Stimulated activated CD8-positive, alpha-beta memory T cell treated with anti-CD3 and anti-CD28 coated beads, Interleukin-7, amount 100 ng/mL, for 24 hours (primary cell): ENCODE data around the gene GATD1.

Experiments
- DNase-seq: peaks from one replicate; pipeline ENCODE4 v3.0.0-alpha.2; 2020; ENCODE audit warnings: low read depth

Gene GATD1, protein sequence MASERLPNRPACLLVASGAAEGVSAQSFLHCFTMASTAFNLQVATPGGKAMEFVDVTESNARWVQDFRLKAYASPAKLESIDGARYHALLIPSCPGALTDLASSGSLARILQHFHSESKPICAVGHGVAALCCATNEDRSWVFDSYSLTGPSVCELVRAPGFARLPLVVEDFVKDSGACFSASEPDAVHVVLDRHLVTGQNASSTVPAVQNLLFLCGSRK

DNA sequence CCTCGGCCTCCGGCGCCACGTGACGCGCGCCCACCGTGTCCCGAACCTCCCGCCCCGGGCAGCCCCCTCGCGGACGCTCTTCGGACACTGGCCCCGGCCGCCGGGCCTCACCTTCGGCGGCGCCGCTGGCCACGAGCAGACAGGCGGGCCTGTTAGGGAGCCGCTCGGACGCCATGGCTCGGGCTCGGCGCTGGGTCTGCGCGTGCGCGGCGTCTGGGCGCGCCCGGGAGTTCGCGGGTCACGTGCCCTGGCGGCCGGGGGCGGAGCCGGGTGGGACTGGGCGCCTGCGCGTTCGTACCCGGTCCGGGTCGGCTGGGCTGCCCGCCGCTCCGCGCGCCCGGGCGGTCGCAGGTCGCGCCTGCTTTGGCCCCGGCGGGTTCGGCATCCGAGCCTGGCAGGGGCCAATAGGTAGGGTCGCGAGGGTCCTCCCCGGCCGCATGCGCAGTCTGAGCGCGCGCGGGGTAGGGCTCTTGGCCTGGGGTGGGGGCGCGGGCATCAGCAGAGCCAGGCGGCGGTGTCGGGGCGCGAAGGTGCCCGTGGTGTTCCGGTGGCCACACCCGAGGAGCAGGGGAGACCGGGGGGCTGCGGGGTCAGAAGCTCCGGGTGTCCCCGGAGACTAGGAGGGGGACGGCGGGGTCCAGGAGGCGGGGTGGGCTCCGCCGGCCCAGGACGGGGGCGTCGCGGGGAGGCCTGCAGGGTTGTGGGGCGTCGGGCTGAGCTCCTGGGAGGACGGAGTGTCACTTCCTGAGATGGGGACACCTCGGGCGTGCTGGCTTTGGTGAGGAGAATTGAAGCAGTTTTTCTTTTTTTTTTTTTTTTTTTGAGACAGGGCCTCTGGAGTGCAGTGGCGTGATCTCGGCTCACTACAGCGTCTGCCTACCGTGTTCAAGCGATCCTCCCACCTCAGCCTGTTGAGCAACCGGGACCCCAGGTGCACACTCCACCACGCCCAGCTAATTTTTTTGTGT, at the start of gene GATD1:
GATD1 (minus strand) TSS at position 200 of the 968 bp plus-strand sequence; CDS start at position 175, 25 bp downstream.
- peak; percentile 90 for DNase-seq

DNA sequence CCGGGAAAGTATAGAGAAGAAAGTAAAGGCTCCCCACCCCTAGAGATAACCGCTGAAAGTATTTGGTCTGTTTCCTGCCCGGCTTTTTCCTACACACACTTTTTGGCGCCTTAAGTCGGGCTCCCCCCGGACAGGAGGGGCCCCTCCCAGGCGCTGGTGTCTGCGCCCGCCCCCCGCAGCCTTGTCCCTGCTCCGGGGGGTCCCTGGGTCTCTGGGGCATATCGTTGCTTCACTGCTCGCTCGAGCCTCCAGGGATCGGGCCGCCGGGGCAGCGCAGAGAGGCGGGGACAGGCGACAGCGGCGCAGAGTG, 49.5 kb upstream of the GATD1 start:
- no peak for DNase-seq

DNA sequence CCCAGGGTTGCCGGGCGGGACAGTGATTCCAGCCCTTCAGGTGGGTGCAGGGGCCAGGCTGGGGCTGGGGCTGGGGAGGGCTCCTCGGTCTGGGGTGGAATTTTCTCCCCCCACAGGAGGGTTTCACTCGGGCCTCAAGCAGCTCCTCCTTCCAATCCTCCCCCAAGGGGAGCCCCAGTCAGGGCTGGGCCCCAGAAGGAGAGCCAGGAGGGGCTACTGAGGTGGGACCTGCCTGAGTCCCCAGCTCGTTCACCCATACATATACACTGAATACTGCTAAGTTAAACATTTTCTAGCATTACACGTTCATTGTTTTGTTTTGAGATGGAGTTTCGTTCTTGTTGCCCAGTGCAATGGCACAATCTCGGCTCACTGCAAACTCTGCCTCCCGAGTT, 48.9 kb upstream of the GATD1 start:
- no peak for DNase-seq

DNA sequence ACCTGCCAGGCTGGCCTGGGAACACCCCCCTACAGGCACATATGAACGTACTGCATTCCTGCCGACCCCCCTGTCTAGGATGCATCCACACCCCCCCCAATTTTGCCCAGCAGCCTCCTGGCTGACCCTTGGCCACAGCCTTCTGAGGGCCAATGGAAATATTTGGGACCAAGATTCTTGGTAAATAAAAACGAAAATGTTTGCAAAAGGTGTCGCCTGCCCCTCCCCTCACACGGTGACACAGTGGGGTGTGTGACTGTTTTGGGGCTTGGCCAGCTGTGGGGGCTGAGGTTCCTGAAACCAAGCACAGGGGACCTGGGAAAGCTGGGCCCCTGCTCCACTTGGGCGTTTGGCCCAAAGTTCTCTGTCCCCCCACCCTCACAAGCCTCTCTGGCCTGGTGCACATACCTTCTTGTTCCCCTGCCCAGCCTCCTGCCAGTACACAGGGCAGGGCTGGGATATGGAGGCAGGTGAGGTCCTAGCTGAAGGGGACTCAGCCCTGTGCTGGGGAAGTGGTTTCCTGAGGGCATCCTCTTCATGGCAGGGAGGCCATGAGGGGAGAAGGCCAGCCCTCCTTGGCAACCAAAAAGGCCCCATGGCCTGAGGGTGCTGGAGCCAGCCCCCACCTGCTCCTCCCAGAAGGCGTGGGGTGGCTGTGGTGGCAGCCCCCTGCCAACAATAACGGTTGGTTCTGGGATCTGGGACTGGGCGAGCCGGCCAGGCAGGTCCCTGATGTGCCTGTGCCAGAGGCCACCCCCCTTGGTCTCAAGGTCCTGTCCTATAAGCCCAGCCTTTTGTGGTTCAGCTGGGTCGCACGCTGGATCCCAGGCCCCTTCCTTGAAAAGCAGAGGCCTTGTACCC, 48.3 kb upstream of the GATD1 start:
- DNase-seq = no peak

DNA sequence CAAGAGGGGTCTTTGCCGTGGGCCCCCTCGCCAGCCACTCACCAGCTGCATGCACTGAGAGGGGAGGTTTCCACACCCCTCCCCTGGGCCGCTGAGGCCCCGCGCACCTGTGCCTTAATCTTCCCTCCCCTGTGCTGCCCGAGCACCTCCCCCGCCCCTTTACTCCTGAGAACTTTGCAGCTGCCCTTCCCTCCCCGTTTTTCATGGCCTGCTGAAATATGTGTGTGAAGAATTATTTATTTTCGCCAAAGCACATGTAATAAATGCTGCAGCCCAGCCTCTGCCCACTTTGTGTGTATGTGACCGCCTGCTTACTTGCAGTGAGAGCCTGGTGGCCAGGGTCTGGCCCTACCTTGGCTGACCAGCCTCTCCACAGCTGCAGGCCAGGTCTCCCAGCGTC, 47.7 kb upstream of the GATD1 start:
- DNase-seq = no peak

DNA sequence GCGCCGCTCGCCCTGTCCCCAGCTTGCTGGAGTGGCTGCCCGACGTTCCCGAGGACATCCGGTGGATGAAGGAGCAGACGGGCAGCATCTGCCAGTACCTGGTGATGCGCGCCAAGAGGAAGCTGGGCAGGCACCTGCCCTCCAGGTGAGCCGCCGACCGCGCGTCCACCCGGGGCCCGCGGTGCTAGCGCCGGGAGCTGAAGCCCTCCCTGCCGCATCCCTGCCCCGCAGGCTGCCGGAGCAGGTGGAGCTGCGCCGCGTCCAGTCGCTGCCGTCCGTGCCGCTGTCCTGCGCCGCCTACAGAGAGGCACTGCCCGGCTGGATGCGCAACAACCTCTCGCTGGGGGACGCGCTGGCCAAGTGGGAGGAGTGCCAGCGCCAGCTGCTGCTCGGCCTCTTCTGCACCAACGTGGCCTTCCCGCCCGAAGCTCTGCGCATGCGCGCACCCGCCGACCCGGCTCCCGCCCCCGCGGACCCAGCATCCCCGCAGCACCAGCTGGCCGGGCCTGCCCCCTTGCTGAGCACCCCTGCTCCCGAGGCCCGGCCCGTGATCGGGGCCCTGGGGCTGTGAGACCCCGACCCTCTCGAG, 47.1 kb upstream of the GATD1 start:
- DNase-seq = no peak

DNA sequence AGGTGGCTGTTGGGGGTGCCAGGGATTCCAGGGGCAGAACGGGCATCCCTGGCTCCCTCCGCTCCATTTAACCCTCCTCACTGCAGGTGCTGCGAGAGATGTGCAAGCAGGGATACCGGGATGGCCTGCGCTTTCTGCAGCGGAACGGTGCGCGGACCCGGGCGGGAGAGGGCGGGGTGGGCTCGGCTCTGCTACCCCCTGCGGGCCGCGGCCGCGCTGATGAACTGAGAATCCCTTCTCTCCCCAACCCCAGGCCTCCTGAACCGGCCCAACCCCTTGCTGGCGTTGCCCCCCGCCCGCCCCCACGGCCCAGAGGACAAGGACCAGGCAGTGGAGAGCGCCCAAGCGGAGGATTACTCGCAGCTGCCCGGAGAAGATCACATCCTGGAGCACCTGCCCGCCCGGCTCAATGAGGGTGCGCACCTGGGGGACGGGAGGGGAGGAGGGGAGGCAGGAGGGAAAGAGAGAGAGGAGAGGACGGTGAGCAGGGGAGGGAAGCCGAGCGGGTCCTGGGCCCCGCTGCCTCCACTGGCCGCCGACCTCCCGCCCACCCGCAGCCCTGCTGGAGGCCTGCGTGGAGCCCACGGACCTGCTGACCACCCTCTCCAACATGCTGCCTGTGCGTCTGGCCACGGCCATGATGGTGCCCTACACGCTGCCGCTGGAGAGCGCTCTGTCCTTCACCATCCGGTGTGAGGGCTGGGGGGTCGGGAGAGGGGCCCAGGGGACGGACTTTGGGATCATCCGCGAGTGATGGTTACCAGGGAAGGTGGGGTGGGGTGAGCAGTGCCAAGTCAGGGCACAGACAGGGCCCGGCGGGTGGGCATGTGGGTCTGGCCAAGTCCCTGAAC, 46.4 kb upstream of the GATD1 start:
- no peak for DNase-seq

DNA sequence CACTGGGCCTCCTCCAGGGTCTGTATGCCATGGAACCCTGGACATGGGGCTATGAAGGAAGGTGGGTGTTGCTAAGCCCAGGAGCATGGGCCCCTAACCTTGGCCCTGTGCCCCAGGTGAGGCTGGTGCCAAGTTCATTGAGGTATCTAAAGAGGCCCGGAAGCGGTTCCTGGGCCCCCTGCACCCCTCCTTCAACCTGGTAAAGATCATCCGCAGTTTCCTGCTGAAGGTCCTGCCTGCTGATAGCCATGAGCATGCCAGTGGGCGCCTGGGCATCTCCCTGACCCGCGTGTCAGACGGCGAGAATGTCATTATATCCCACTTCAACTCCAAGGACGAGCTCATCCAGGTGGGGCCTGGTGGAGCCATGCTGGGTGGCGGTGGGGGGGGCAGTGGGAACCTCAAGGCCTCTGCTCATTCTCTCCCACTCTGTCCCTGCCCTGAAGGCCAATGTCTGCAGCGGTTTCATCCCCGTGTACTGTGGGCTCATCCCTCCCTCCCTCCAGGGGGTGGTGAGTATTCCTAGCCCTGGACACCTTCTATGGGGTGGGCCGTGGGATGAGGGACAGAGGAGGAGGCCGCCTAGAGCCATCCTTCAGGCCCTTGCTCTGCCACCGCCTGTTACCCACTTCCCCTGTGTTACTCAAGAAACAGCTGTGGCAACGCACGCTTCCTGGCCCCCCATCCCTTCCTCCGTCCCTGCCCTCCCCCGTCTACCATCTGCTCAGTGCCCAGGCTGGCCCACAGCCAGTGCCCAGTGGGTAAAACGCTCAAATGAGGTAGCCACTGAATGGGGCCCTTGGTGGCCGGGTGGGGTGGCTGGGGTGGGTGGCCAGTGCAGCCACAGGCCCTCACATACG, 44.5 kb upstream of the GATD1 start:
- no peak for DNase-seq

DNA sequence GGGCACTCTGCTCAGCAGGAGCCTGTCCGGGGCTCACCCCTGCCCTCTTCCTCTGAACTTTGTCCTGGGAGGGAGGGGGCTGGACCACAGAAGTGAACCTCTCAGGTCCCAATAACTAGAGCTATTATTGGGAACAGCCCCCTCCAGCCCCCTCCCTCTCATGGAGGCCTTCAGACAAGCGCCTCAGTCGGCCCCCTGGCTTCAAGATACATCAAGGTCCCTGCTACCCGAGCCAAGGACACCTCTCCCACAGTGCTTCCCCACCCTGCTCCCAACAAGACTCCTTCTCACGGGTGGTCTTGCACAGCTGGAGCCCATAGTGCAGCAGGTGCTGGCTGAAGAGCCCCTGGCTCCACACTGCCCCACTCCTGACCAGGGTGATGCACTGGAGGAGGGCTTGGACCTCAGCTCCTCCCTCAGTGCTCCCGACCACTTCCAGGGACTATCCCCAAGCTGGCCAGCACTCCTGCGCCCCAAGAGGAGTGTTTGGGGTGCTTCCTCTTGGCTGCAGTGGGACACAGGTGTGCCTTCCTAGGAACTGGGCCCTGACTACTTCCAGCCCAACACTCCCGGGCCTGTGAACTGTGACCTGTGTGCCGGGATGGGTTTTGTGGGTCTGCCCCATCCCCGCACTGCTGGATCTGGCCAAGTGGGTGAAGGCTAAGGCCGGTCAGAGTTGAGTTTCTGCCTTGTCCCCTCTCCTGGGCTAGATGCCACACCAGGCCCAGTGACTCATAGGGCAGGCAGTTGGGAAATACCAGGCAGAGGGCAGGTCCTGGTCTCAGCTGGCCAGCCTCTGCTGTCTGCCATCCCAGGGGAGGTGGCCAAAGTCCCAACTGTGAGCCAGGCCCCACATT, 43.6 kb upstream of the GATD1 start:
- no peak for DNase-seq

DNA sequence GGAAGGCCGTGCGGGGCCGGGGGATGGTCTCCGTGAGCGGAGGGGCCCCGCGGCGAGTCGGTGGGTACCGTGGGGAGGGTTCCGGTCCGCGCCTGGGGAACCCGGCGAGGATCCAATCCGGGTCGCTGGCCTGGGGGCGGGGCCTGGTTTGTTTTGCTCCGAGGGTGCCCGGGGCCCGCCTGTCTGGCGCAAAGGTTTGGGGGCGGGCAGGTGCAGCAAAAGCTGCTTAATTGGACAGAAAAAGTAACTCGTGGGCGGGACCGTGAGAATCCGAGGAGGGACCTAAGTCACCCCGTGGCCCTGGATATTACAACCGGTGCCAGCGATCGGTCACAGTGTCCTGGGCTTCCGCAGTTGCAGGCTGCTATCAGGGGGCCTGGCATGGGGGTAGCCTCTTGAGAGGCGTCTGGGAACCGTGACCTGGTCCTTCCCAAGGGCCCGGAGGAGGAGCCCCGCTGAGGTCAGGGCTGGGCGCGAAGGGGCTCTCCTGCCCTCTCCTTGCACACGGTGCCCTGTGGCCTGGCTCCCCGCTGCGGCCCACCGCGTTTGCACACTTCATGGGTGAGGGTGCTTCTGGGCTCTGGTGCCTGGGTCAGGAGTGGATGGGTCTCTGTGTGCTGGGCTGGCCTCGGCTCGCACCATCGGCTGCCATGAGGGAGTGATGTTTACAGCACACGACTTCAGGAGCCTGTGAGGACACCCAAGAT, 42.8 kb upstream of the GATD1 start:
- peak; percentile 87 for DNase-seq

DNA sequence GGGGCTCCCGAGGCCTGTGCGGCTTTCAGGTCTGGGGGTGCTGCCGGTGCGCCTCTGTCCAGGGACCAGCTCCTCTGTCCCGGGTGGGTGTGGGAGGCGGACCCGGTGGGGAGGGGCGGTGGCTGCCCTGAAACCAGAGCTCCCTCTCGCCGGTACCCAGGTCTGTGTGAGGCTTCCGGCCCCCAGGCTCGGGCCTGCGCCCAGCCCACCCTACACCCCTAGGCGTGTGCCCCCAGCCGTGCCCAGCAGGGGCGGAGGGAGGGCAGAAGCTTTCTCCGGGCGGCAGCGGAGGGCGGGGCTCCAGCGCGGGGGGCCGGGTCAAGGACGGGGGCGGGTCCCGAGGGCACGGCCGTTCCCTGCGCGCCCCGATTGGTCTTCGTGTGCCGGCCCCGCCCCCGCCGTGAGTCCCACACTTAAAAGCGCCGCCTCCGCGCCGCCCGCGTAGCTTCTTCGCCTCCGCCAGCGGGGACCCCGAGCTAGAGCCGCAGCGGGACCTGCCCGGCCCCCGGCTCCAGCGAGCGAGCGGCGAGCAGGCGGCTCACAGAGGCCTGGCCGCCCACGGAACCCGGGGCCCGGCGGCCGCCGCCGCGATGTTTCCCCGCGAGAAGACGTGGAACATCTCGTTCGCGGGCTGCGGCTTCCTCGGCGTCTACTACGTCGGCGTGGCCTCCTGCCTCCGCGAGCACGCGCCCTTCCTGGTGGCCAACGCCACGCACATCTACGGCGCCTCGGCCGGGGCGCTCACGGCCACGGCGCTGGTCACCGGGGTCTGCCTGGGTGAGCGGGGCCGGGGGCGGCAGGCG, 42.0 kb upstream of the GATD1 start:
- peak; percentile 81 for DNase-seq

DNA sequence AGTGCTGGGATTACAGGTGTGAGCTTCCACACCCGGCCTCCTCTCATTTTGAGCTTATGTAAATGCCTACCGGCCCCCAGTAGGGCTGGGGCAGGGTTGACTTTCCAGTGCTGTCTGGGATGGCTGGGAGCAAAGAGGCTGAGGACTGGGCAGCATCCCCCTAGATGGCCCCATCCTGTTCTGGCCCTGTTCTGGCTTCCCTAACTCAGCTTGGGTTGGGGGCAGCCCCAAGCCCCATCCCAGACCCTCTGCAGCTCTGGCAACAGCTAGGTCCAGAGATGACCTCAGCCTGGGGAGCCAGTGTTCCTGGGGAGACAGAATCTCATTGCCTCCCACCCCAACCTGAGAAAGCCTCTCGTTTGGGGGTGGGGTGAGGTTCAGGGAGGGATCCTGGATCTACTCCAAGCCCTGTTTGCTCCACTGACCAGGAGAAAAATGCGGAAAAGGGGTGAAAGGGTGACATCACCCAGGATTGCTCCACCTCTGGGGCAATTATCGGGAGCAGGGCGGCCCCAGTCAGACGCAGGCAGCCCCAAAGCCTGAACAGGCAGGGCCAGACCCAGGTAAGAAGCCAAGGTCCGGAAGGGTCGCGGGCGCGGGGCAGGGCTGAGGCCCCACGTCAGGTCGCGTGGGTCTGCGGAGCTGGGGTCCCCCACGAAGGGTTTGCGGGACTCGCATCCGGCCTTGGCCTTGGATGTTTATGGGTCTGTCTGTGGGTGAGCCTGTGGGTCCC, 41.3 kb upstream of the GATD1 start, which contains the start of gene PNPLA2:
PNPLA2 (plus strand) TSS at position 519 of the 733 bp plus-strand sequence. CDS start 805 bp downstream, outside the sequence.
- DNase-seq = no peak

DNA sequence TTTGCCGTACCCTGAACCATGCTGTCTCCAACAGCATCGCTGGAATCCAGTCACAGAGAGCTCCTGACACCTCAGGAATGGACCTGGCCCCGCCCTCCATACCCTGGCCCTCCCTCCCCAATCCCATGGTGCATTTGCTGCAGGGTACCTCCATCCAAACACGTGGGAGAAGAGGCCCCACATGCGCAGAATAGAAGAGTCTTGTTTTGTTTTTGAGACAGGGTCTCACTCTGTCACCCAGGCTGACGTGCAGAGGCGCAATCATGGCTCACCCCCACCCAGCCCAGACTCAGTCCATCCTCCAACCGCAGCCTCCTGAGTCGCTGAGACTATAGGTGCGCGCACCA, 39.1 kb upstream of the GATD1 start:
- no peak for DNase-seq

DNA sequence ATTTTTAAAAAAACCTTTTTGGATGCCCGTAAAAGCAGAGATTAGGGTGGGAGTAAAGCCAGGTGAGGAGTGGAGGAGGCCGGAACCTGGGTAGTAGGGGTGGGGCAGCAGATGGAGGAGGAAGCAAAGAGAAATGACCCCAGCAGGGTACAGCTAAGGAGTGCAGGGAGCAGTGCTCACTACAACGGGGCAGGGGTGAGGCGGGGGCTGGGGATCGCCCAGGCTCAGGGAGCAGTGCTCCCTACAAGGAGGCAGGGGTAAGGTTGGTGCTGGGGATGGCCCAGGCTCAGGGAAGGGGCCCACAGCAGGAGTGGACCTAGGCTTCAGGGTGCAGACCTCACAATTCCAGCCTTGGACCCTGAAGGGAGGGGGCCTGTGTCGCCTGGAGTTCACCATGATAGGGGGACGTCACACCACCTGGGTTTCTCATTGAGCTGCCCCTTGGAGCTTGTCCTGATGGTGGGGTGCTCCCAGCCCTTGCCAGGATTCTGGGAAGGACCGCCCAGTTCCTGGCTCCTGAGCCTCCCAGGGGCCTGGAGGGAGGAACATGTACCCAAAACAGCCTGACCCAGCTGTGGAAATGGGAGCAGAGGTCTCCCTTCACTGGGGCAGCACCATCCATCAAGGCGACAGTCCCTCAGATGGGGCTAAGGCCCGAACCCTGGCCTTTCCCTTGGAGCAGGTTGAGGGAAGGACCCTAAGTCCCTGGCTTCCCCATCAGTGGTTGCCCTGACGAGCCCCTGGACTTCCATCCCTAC, 38.6 kb upstream of the GATD1 start:
- DNase-seq = no peak

DNA sequence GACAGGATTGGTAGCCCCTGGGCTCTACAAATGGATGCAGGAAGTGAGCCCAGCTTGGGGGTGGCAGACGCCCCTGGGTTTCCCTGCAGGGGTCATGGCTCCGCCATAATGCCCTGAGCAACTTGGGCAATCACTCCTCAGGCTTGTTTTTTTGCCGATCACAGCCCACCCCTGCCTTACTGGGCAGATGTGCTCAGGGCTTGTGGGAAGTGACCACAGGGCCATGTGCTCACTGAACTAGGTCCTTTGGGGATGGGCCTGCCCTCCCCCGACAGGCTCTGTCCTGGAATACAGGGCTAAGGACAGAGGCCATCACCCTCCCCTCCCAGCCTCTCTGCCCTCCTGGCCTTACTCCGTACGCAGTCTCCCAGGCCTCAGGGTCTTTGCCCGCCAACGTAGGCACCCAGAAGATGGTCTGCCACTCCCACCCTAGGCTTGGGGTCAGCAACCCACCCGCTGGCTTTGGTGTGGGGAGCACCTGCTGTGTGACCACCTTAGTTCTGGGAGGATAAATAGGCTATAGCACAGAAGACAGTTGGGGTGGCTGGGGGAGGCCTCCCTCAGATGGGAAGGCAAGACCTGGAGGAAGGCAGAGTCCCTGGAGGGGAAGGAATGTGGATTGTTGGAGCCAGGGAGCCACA, 36.3 kb upstream of the GATD1 start:
- DNase-seq = no peak

DNA sequence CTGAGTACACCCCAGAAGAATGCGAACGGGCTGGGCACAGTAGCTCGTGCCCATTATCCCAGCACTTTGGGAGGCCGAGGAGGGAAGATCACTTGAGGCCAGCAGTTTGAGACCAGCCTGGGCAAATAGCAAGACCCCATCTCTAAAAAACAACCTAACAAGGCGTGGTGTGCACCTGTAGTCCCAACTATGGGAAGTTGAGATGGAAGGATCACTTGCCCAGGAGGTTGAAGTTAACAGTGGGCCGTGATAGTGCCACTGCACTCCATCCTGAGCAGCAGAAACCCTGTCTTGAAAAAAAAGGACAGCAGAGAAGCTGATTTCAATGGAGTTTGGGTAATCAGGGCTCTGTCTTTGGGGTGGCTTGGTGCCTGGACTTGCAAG, 35.8 kb upstream of the GATD1 start:
- DNase-seq = no peak
